Measurements from ENCODE around the gene HTRA1. TPM values are rescaled to one million over a fixed set of nuclear protein-coding genes. Genes with fewer than 3 reads are reported as not detected.

HTRA1 gene
- polyA plus RNA-seq, 3 donors = 0.84 to 4.7 (median 2.2) TPM

DNA sequence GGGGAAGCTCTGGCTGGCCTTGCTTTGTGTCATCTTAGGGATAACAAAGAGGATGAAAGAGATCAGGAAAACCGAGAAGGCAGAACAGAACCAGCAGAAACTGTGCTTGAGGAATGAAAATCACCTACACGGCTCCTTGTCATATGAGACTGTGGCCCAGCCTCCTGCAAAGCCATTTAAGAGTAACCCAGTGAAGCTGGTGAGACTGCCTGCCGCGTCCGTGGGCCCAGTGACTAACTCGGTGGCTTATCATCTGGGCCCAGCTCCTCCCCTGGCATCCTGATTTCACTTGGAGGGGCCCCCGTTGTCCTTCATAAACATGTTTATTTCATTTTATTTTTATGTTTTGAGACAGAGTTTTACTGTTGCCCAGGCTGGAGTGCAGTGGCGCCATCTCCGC, 30.7 kb downstream of the HTRA1 start:
- DNase-seq = no peak
- H3K4me3 Mint-ChIP-seq = no peak overlapping the region
- TF ChIP-seq, protein P1, sequence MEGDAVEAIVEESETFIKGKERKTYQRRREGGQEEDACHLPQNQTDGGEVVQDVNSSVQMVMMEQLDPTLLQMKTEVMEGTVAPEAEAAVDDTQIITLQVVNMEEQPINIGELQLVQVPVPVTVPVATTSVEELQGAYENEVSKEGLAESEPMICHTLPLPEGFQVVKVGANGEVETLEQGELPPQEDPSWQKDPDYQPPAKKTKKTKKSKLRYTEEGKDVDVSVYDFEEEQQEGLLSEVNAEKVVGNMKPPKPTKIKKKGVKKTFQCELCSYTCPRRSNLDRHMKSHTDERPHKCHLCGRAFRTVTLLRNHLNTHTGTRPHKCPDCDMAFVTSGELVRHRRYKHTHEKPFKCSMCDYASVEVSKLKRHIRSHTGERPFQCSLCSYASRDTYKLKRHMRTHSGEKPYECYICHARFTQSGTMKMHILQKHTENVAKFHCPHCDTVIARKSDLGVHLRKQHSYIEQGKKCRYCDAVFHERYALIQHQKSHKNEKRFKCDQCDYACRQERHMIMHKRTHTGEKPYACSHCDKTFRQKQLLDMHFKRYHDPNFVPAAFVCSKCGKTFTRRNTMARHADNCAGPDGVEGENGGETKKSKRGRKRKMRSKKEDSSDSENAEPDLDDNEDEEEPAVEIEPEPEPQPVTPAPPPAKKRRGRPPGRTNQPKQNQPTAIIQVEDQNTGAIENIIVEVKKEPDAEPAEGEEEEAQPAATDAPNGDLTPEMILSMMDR (IDR thresholded peaks at IDR 0.05) = no peak
- Histone ChIP-seq H3K9ac (ENCODE audit: insufficient read depth, low read length, poor library complexity, severe bottlenecking) (no peak overlapping the region), H3K27ac (ENCODE audit: low read depth in 1 of 2, low read length in 2 of 2) (no peak overlapping the region), H3K4me2 (replicated peaks; ENCODE audit: extremely low read depth, low read length, poor library complexity, severe bottlenecking) (no peak overlapping the region), H2AFZ (ENCODE audit: insufficient read depth, low read depth, low read length, poor library complexity, severe bottlenecking) (no peak overlapping the region), H3K4me3 (replicated peaks in 1 of 3; ENCODE audit: low read depth in 2 of 3, low read length in 3 of 3) (no peak overlapping the region), H4K20me1 (ENCODE audit: insufficient read depth, low read length) (no peaks in the 10 kb centered on the region), H3K79me2 (ENCODE audit: insufficient read depth, low read length) (no peaks in the 10 kb centered on the region), H3K4me1 (ENCODE audit: control insufficient read depth in 1 of 2, insufficient read depth in 2 of 2, low read length in 2 of 2) (no peaks in the 10 kb centered on the region), H3K27me3 (ENCODE audit: control insufficient read depth in 2 of 2, insufficient read depth in 2 of 2, low read length in 2 of 2) (no peaks in the 10 kb centered on the region), H3K36me3 (replicated peaks in 1 of 2; ENCODE audit: control insufficient read depth in 1 of 2, insufficient read depth in 2 of 2, low read length in 2 of 2) (no peaks in the 10 kb centered on the region), H3K9me3 (replicated peaks in 1 of 2; ENCODE audit: control insufficient read depth in 1 of 2, insufficient read depth in 1 of 2, low read length in 2 of 2) (no peaks in the 10 kb centered on the region)
- intact Hi-C loops (cut with micrococcal nuclease) = no loop called here
- peaks cover 0 to 4% (median 0%) of the 10 kb centered on the region in 7 donors for H3K9me3 Mint-ChIP-seq
- H3K36me3 Mint-ChIP-seq = no peaks in the 10 kb centered on the region
- H3K4me1 Mint-ChIP-seq = peaks cover 24% of the 10 kb centered on the region
- peaks cover 21 to 53% (median 24%) of the 10 kb centered on the region in 3 donors for H3K27me3 Mint-ChIP-seq (ENCODE audit: low read depth in 3 of 3)
- no peak overlapping the region for H3K27ac Mint-ChIP-seq
- 93% methylated on average over 8 of the region's 9 CpGs for WGBS (ENCODE audit: insufficient coverage)

DNA sequence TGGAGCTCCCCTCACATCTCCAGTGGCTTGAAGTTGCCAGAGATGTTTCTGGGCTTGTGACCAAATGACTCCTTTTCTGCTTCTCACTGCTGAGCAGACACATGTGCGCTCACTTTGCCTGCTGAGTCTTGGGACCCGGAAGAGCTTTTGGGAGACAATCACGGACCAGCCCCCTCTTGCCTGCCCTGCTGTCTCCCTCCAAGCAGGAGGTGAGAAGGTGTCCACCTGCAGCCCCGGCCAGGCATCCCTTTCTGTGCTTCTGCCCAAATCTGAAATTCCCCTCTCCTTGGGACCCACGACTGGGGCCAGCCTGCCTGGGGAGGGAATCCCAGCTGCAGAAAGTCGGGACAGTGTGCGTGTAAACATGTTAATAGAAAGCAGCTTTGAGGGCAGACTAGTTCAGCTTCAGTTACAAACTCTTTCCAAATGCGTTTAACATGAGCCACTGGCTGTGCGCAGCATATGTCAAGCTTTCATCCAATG, 31.7 kb downstream of the HTRA1 start:
- no peaks in the 10 kb centered on the region for H3K4me1 ChIP-seq (ENCODE audit: control insufficient read depth in 1 of 2, insufficient read depth in 2 of 2, low read length in 2 of 2)
- TF ChIP-seq, protein P1 (IDR thresholded peaks at IDR 0.05) = no peak
- H3K4me3 ChIP-seq (replicated peaks in 1 of 3; ENCODE audit: low read depth in 2 of 3, low read length in 3 of 3) = no peak overlapping the region
- H3K9me3 ChIP-seq (replicated peaks in 1 of 2; ENCODE audit: control insufficient read depth in 1 of 2, insufficient read depth in 1 of 2, low read length in 2 of 2) = no peaks in the 10 kb centered on the region
- no peak overlapping the region for H3K4me3 Mint-ChIP-seq
- no peak overlapping the region for H3K9ac ChIP-seq (ENCODE audit: insufficient read depth, low read length, poor library complexity, severe bottlenecking)
- no peaks in the 10 kb centered on the region for H3K36me3 Mint-ChIP-seq
- H3K27ac Mint-ChIP-seq = no peak overlapping the region
- no peak overlapping the region for H3K4me2 ChIP-seq (replicated peaks; ENCODE audit: extremely low read depth, low read length, poor library complexity, severe bottlenecking)
- H3K9me3 Mint-ChIP-seq = peaks cover 0 to 4% (median 0%) of the 10 kb centered on the region in 7 donors
- intact Hi-C loops (cut with micrococcal nuclease) = no loop called here
- 89% methylated on average over 7 of the region's 9 CpGs for WGBS (ENCODE audit: insufficient coverage)
- no peaks in the 10 kb centered on the region for H3K36me3 ChIP-seq (replicated peaks in 1 of 2; ENCODE audit: control insufficient read depth in 1 of 2, insufficient read depth in 2 of 2, low read length in 2 of 2)
- no peak for DNase-seq
- H3K4me1 Mint-ChIP-seq = peaks cover 22% of the 10 kb centered on the region
- no peaks in the 10 kb centered on the region for H3K27me3 ChIP-seq (ENCODE audit: control insufficient read depth in 2 of 2, insufficient read depth in 2 of 2, low read length in 2 of 2)
- H3K79me2 ChIP-seq (ENCODE audit: insufficient read depth, low read length) = no peaks in the 10 kb centered on the region
- H2AFZ ChIP-seq (ENCODE audit: insufficient read depth, low read depth, low read length, poor library complexity, severe bottlenecking) = no peak overlapping the region
- H4K20me1 ChIP-seq (ENCODE audit: insufficient read depth, low read length) = no peaks in the 10 kb centered on the region
- H3K27me3 Mint-ChIP-seq (ENCODE audit: low read depth in 3 of 3) = peaks cover 16 to 50% (median 31%) of the 10 kb centered on the region in 3 donors
- no peak overlapping the region for H3K27ac ChIP-seq (ENCODE audit: low read depth in 1 of 2, low read length in 2 of 2)
